ENCODE data around the gene AQR. TPM values are rescaled to one million over a fixed set of nuclear protein-coding genes. Genes with fewer than 3 reads are reported as not detected.

The AQR gene
- total RNA-seq, 1 experiment from 2014 or later: 41.4 TPM

- ChIA-PET CTCF (no interaction called here), POLR2A (no interaction called here)
- intact Hi-C loops (cut with micrococcal nuclease; ENCODE audit: unreplicated experiment): no loop called here
These were observed 119.4 kb downstream of the AQR start for GRCh38 chr15:34850121-34850520.

GRCh38 chr15:34849364-34849959 lies 120.1 kb downstream of the AQR start:
- BruUV-seq (replicated peaks): no TSS peak
- H3K36me3 ChIP-seq (ENCODE audit: control insufficient read depth, insufficient read depth, low read length): no peaks in the 10 kb centered on the region
- ChIA-PET CTCF (no interaction called here), POLR2A (no interaction called here)
- ATAC-seq (no peak), DNase-seq (ENCODE audit: low read depth, low spot score) (no peak)
- H3K27me3 ChIP-seq (ENCODE audit: control insufficient read depth, insufficient read depth, low read length): no peaks in the 10 kb centered on the region
- TF ChIP-seq REST (IDR thresholded peaks at IDR 0.05; ENCODE audit: insufficient read depth in 1 of 2, low read depth in 2 of 2, low read length in 1 of 2): no peak
- no peak for TF ChIP-seq POLR2AphosphoS5 (IDR thresholded peaks at IDR 0.05; ENCODE audit: low read depth, low read length)
- TF ChIP-seq TCF7L2 (IDR thresholded peaks at IDR 0.05; ENCODE audit: low read depth, low read length): no peak
- no peak for TF ChIP-seq CTCF (IDR thresholded peaks at IDR 0.05)
- TF ChIP-seq SIN3A (IDR thresholded peaks at IDR 0.05; ENCODE audit: borderline replicate concordance, insufficient read depth, low read depth, low read length): no peak
- intact Hi-C loops (cut with micrococcal nuclease; ENCODE audit: unreplicated experiment): no loop called here
- no peak overlapping the region for H3K27ac ChIP-seq (ENCODE audit: low read length)
- in situ Hi-C loops (cut with HindIII; ENCODE audit: low pct_unique_long_range_greater_than_20kb, low sequenced_read_pairs): no loop called here
- H3K4me1 ChIP-seq (ENCODE audit: control insufficient read depth, insufficient read depth, low read length): no peaks in the 10 kb centered on the region
- no peak overlapping the region for H3K4me3 ChIP-seq (ENCODE audit: low read depth in 2 of 2, low read length in 2 of 2)
- no peaks in the 10 kb centered on the region for H3K9me3 ChIP-seq (ENCODE audit: control insufficient read depth, insufficient read depth, low read depth, low read length)

More at GRCh38 chr15:34850121-34850520, 119.4 kb downstream of the AQR start:
- no peaks in the 10 kb centered on the region for H3K36me3 ChIP-seq (ENCODE audit: control insufficient read depth, insufficient read depth, low read length)
- H3K9me3 ChIP-seq (ENCODE audit: control insufficient read depth, insufficient read depth, low read depth, low read length): no peaks in the 10 kb centered on the region
- TF ChIP-seq TCF7L2 (IDR thresholded peaks at IDR 0.05; ENCODE audit: low read depth, low read length): no peak
- TF ChIP-seq POLR2AphosphoS5 (IDR thresholded peaks at IDR 0.05; ENCODE audit: low read depth, low read length): no peak
- TF ChIP-seq SIN3A (IDR thresholded peaks at IDR 0.05; ENCODE audit: borderline replicate concordance, insufficient read depth, low read depth, low read length): no peak
- no peak for TF ChIP-seq CTCF (IDR thresholded peaks at IDR 0.05)
- no peak for TF ChIP-seq REST (IDR thresholded peaks at IDR 0.05; ENCODE audit: insufficient read depth in 1 of 2, low read depth in 2 of 2, low read length in 1 of 2)
- ATAC-seq (no peak), DNase-seq (ENCODE audit: low read depth, low spot score) (no peak)
- no peaks in the 10 kb centered on the region for H3K4me1 ChIP-seq (ENCODE audit: control insufficient read depth, insufficient read depth, low read length)
- no peak overlapping the region for H3K27ac ChIP-seq (ENCODE audit: low read length)
- no peaks in the 10 kb centered on the region for H3K27me3 ChIP-seq (ENCODE audit: control insufficient read depth, insufficient read depth, low read length)
- H3K4me3 ChIP-seq (ENCODE audit: low read depth in 2 of 2, low read length in 2 of 2): no peak overlapping the region
- in situ Hi-C loops (cut with HindIII; ENCODE audit: low pct_unique_long_range_greater_than_20kb, low sequenced_read_pairs): no loop called here
- BruUV-seq (replicated peaks): no TSS peak
